ENCODE measurements around the gene PLD5.
"Not testable (repeated sequence)": the region's sequence is repeated elsewhere in the genome, so short reads cannot be mapped to it uniquely, and the experiment has no call there.

PLD5 gene

DNA sequence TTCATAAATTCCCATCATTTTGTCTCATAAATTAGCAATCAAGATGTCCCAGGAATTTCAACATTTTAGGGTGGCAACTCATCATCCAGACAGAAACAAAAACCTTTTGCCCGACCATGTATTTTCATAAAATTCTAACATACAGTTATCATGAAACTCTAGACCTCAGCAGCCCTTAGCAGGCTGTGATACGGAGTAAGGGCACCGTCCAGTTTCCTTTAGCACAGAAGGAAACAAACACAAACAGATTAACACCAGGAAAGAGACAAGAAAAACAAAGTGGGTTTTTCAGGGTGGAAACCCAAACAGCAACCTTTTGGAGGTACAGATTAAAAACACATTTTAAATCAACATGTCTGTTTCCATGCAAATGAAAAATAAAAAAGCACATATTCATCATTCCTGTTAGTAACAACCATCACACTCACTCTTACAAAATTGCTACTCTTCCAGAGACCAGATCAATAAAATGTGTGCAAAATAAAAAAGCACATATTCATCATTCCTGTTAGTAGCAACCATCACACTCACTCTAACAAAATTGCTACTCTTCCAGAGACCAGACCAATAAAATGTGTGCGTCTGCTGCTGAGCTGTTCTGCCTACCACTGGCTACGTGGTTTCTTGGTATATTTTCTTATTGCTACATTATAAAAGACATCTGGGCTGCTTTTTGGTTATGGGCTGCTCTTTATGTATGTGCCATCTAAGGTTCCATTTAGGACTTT, 241.6 kb downstream of the PLD5 start:
- not testable (repeated sequence) for DNase-seq (ENCODE audit: low spot score)

DNA sequence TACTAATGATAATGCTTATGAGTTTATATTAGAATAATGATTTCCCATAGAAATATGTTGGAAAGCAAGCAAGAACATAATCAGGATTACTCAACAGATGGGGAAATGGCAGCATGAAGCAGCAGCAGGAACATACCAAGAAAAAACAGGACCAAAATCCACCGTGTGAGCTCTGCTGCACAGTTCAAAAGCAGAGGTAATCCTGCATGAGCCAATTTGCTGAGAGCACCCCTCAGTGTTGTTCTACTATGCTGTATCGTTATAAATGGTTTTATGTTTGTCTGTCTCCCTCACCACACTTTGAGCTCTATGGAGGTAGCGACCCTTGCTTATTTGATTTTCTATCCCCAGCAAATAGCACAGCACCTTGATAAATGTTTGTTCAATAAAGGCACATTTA, 246.1 kb downstream of the PLD5 start:
- not testable (repeated sequence) for DNase-seq (ENCODE audit: low spot score)

DNA sequence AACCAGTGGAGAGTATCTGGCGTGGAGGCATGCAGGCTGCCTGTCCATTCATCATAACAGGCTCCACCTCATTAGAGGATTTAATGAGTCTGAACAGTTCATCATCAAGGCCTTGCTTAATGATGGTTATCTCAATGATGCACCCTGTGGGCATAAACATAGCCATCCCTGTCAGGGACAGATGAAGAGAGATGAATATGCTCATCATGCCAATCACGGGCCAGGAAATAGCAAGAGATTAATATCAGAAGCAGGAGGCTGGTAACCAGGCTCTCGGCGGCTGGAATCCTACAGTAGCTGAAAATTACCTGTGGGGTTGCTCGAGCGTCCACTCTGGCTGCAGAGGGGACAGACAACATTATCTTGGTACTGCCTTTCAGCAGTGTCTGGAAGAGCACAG, 247.7 kb downstream of the PLD5 start:
- DNase-seq (ENCODE audit: low spot score), result peak; percentile 46

GRCh38 chr1:242267004-242267403, 257.5 kb downstream of the PLD5 start:
- DNase-seq (ENCODE audit: low spot score), result not testable (repeated sequence)

GRCh38 chr1:242264419-242264818, 260.1 kb downstream of the PLD5 start:
- DNase-seq (ENCODE audit: low spot score), result not testable (repeated sequence)

- DNase-seq (ENCODE audit: low spot score), result no peak
These were observed 279.2 kb downstream of the PLD5 start for GRCh38 chr1:242245255-242245654.

DNA sequence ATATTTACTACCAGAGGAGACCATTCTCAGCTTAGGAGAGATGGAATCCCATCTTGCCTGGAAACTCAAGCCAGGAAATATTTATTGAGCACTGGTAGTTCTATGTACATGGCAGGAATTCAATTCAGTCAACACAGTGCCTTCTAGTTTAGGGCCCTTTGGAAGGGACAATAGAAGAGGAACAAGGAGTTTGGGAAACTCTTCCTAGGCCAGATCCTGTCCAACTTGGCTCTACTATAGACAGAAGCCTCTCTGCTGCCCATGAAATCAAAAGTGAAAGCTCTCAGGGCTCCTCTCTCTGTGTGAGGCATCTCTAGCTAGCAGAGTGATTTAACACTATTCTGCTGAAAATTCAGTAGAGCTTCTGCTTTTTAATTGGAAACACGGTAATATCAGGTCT, 281.0 kb downstream of the PLD5 start:
- DNase-seq (ENCODE audit: low spot score), result no peak

GRCh38 chr1:242242983-242243382, 281.5 kb downstream of the PLD5 start:
- no peak for DNase-seq (ENCODE audit: low spot score)

GRCh38 chr1:242241936-242242335, 282.6 kb downstream of the PLD5 start:
- no peak for DNase-seq (ENCODE audit: low spot score)

GRCh38 chr1:242240691-242241090, 283.8 kb downstream of the PLD5 start:
- DNase-seq (ENCODE audit: low spot score), result no peak

DNA sequence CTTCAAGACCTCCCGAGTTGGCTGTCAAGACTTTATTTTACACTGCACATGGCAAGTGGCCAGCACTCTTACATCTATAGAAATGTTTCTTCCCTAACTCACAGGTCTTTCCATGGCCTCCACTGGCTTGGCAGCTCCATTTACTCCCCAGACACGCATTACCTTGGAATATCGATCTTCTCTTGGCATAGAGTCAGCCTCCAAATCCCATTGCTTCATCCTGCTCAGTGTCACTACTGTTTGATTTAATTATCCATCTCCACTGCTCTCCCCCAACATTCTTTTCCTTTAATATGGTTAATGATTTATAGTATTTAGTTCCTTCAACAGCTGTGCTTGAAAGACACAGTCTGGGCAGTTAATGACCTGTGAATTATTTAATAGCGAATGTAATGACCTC, 284.4 kb downstream of the PLD5 start:
- DNase-seq (ENCODE audit: low spot score), result peak; percentile 35

DNA sequence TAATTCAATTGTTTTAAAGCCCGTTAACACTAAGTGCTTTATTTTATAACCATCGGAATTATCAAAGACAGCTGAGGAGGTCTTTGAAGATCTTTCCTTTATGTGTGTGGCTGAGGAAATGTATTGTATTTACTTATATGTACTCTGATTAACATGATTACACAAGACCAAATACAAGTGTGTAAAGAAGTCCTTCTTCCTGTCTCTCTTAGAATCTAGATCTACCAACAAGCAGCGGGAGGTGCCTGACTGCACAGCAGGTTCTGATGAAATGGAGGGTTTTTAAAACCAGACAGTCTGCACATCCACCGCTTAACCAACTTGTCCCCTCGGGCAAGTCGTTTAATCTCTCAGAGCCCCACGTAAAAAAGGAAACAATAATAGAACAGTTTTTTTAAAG, 285.1 kb downstream of the PLD5 start:
- no peak for DNase-seq (ENCODE audit: low spot score)

GRCh38 chr1:242237051-242237450, 287.4 kb downstream of the PLD5 start:
- no peak for DNase-seq (ENCODE audit: low spot score)

DNA sequence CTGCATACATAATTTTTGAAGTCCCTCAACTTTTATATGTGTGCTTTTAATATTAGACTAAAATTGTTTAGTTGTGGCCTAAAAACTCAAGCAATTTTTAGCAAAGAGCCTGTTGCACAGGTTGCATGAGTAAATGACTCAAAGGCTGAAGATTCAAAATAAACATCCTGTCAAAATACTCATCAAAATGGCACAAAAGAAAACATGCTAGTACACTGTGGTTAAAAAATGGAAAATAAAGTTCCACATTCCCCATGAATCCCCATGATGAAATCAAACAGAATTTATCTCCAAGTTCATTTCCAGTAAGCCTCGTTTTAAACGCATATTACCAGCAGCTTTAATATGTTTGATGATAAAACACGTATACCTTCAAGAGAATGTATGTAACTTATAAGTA, 295.5 kb downstream of the PLD5 start:
- DNase-seq (ENCODE audit: low spot score), result no peak

- no peak for DNase-seq (ENCODE audit: low spot score)
These were observed 298.5 kb downstream of the PLD5 start for GRCh38 chr1:242225767-242226573.

DNA sequence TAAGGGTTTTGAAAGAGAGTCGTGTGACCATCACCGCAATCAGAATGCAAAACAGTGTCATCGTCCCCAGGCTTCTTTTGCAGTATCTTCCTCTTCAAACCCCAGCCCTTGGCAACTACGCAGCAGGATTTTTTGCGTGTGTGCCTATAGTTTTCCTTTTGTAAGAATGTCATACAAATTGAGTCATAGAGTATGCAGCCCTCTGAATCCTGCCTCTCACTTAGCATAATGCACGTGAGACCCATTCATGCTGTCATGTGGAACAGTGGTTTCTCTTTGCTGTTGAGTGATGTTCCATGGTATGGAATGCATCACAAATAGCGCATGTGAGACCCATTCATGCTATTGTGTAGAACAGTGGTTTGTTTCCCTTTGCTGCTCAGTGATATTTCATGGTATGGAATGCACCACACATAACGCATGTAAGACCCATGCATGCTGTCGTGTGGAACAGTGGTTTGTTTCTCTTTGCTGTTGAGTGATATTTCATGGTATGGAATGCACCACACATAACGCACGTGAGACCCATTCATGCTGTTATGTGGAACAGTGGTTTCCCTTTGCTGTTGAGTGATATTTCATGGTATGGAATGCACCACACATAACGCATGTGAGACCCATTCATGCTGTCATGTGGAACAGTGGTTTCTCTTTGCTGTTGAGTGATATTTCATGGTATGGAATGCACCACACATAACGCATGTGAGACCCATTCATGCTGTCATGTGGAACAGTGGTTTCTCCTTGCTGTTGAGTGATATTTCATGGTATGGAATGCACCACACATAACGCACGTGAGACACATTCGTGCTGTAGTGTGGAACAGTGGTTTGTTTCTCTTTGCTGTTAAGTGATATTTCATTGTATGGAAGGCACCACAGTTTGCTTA, 299.4 kb downstream of the PLD5 start:
- DNase-seq (ENCODE audit: low spot score), result not testable (repeated sequence)

DNA sequence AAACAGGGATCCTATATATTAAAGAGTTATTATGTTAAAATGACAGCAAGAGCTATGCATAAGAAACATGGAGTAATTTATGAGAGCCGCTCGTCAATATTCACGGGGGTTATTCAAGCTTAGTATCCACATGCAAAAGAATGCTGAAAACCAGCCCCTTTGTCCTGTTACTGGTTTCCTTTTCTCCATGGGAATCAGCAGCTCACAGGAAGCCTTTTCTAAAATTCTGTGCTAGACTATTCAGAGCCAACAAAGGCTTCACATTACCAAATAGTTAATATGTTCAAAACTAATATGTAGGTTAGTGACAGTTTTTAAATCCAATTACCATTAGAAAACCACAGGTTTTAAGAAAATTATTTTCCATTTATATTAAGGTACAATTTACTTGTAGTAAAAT, 300.0 kb downstream of the PLD5 start:
- no peak for DNase-seq (ENCODE audit: low spot score)

GRCh38 chr1:242219905-242220304, 304.6 kb downstream of the PLD5 start:
- no peak for DNase-seq (ENCODE audit: low spot score)

- DNase-seq (ENCODE audit: low spot score), result no peak
These were observed 305.1 kb downstream of the PLD5 start for GRCh38 chr1:242219298-242219901.

- DNase-seq (ENCODE audit: low spot score), result no peak
These were observed 308.1 kb downstream of the PLD5 start for GRCh38 chr1:242216368-242216767.

DNA sequence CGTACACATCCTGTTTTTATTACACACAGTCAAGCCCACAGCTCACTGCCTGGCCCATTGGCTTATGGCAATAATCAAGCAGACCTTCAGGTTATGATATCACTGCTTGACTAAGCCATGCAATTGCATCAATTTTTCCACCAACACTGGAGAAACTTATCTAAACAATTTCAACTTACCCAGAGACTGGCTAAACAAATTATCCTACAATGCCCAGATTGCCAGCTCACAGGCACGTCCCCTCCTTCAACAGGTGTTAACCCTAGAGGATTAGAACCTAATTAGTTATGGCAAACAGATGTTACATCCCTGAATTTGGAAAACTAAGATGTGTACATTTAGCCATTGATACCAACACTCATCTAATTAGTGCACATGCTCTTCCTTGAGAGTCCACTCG, 310.0 kb downstream of the PLD5 start:
- not testable (repeated sequence) for DNase-seq (ENCODE audit: low spot score)

DNA sequence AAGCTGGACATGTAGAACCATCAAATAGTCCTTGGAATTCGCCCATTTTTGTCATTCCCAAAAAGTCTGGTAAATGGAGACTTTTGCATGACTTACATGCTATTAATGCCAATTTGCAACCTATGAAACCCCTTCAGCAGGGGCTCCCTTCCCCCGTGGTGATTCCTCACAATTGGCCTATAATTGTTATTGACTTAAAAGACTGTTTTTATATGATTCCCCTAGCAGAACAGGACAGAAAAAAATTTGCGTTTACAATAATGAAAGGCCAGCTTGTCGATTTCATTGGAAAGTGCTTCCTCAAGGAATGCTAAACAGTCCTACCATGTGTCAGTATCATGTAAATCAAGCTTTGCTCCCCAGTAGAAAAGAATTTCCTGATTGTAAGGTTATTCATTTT, 311.5 kb downstream of the PLD5 start:
- DNase-seq (ENCODE audit: low spot score), result not testable (repeated sequence)

All from SK-N-DZ (cell line).